SU-DHL-6 (cell line): ENCODE data around the gene CEP104.

Experiments used
- H2AFZ ChIP-seq: fragments of 200-600 bp; sonication (generic); 2 replicates; pipeline ENCODE4 v1.6.1; 2014; ENCODE audit warnings: low read depth, mild to moderate bottlenecking, moderate library complexity, mixed read lengths, antibody characterized with exemption, low read length; ENCODE audit not compliant: severe bottlenecking
- H3F3A ChIP-seq: fragments of 200-600 bp; shearing (Covaris generic); 2 replicates; pipeline ENCODE4 v1.6.0; 2016; ENCODE audit warnings: antibody characterized with exemption, mild to moderate bottlenecking; ENCODE audit not compliant: insufficient read depth
- H3K27ac ChIP-seq: fragments of 200-600 bp; sonication (generic); 2 replicates; pipeline ENCODE4 v1.5.1; 2016; ENCODE audit warnings: low read depth, mild to moderate bottlenecking, low read length, moderate library complexity, mixed read lengths
- H3K27me3 ChIP-seq: fragments of 200-600 bp; sonication (generic), shearing (Covaris generic); 2 replicates; pipeline ENCODE4 v1.6.0; 2014; ENCODE audit warnings: mild to moderate bottlenecking, low read length
- H3K36me3 ChIP-seq: fragments of 200-600 bp; sonication (generic); 2 replicates; pipeline ENCODE4 v1.6.1; 2014; ENCODE audit warnings: mild to moderate bottlenecking, low read length, mixed read lengths
- H3K4me2 ChIP-seq: fragments of 300-600, 200-600 bp; shearing (Covaris generic), sonication (generic); 2 replicates; pipeline ENCODE4 v1.6.0; 2014; ENCODE audit warnings: low read length, low read depth, mild to moderate bottlenecking; ENCODE audit not compliant: poor library complexity, severe bottlenecking
- H3K4me3 ChIP-seq: fragments of 200-600 bp; sonication (generic); 2 replicates; pipeline ENCODE4 v1.5.1; 2014; ENCODE audit warnings: antibody characterized with exemption, low read length, mild to moderate bottlenecking, mixed read lengths; ENCODE audit not compliant: insufficient read depth, poor library complexity, severe bottlenecking
- H3K79me2 ChIP-seq: fragments of 200-600 bp; sonication (generic); 2 replicates; pipeline ENCODE4 v1.6.1; 2014; ENCODE audit warnings: mild to moderate bottlenecking, low read length, moderate library complexity; ENCODE audit not compliant: insufficient read depth
- H3K9ac ChIP-seq: fragments of 200-600 bp; sonication (generic); 2 replicates; pipeline ENCODE4 v1.7.0; 2014; ENCODE audit warnings: mild to moderate bottlenecking, low read length
- H3K9me2 ChIP-seq: fragments of 200-600 bp; sonication (generic); replicated peaks from 2 replicates; pipeline ENCODE4 v1.6.1; 2014; ENCODE audit warnings: low read length; ENCODE audit not compliant: insufficient read depth
- H3K9me3 ChIP-seq: fragments of 200-600 bp; sonication (generic); 2 replicates; pipeline ENCODE4 v1.6.1; 2014; ENCODE audit warnings: low read length, mixed read lengths; ENCODE audit not compliant: insufficient read depth
- H4K20me1 ChIP-seq: fragments of 200-600 bp; sonication (generic); 2 replicates; pipeline ENCODE4 v1.6.1; 2014; ENCODE audit warnings: low read depth, mild to moderate bottlenecking, antibody characterized with exemption, low read length, moderate library complexity, mixed read lengths
- CTCF ChIP-seq: fragments of 200-600 bp; sonication (generic); IDR thresholded peaks from one replicate; pipeline ENCODE4 v1.5.1; 2017; ENCODE audit warnings: antibody characterized with exemption, mild to moderate bottlenecking, low read length, moderate library complexity; ENCODE audit not compliant: insufficient read depth, poor library complexity, severe bottlenecking
- EZH2phosphoT487 ChIP-seq: fragments of 200-600 bp; sonication (generic), shearing (Covaris generic); conservative IDR thresholded peaks from 2 replicates; pipeline ENCODE4 v1.6.1; 2018; ENCODE audit warnings: mild to moderate bottlenecking, antibody characterized with exemption, low read length, moderate library complexity, mixed read lengths

Gene CEP104

GRCh38 chr1:3783651-3784474 lies 73.1 kb downstream of the CEP104 start:
- TF ChIP-seq CTCF (no peak), EZH2phosphoT487 (no peak)
- H3K9me3 ChIP-seq, result no peaks in the 10 kb centered on the region
- no peak overlapping the region for H3K4me3 ChIP-seq
- H3K9ac ChIP-seq, result no peak overlapping the region
- no peaks in the 10 kb centered on the region for H3F3A ChIP-seq
- H3K27me3 ChIP-seq, result no peaks in the 10 kb centered on the region
- H3K9me2 ChIP-seq, result no peaks in the 10 kb centered on the region
- H3K36me3 ChIP-seq, result no peaks in the 10 kb centered on the region
- H3K79me2 ChIP-seq, result no peaks in the 10 kb centered on the region
- H4K20me1 ChIP-seq, result no peaks in the 10 kb centered on the region
- no peak overlapping the region for H2AFZ ChIP-seq
- no peak overlapping the region for H3K4me2 ChIP-seq
- H3K27ac ChIP-seq, result no peak overlapping the region

GRCh38 chr1:3780901-3781300 lies 76.1 kb downstream of the CEP104 start:
- H3F3A ChIP-seq, result no peaks in the 10 kb centered on the region
- H3K36me3 ChIP-seq, result no peaks in the 10 kb centered on the region
- H4K20me1 ChIP-seq, result no peaks in the 10 kb centered on the region
- H2AFZ ChIP-seq, result no peak overlapping the region
- H3K9me3 ChIP-seq, result no peaks in the 10 kb centered on the region
- no peak overlapping the region for H3K9ac ChIP-seq
- TF ChIP-seq CTCF (no peak), EZH2phosphoT487 (no peak)
- H3K27ac ChIP-seq, result no peak overlapping the region
- no peaks in the 10 kb centered on the region for H3K79me2 ChIP-seq
- no peaks in the 10 kb centered on the region for H3K27me3 ChIP-seq
- no peaks in the 10 kb centered on the region for H3K9me2 ChIP-seq
- no peak overlapping the region for H3K4me3 ChIP-seq
- H3K4me2 ChIP-seq, result no peak overlapping the region

- Histone ChIP-seq H3K79me2 (no peaks in the 10 kb centered on the region), H4K20me1 (no peaks in the 10 kb centered on the region), H3K9ac (no peak overlapping the region), H3K27me3 (no peaks in the 10 kb centered on the region), H3K27ac (no peak overlapping the region), H2AFZ (no peak overlapping the region), H3K9me2 (no peaks in the 10 kb centered on the region), H3F3A (no peaks in the 10 kb centered on the region), H3K4me3 (no peak overlapping the region), H3K9me3 (no peaks in the 10 kb centered on the region), H3K4me2 (no peak overlapping the region), H3K36me3 (no peaks in the 10 kb centered on the region)
- TF ChIP-seq EZH2phosphoT487 (no peak), CTCF (no peak)
Measured at GRCh38 chr1:3779912-3780416, 77.0 kb downstream of the CEP104 start.
